Stimulated activated CD8-positive, alpha-beta memory T cell treated with anti-CD3 and anti-CD28 coated beads, Interleukin-7, amount 100 ng/mL, for 1 hour (primary cell): ENCODE data around the gene BHLHA9.
"Not testable (repeated sequence)": the region's sequence is repeated elsewhere in the genome, so short reads cannot be mapped to it uniquely, and the experiment has no call there.

Experiments used
- DNase-seq, 2 donors: peaks; one replicate each; pipeline ENCODE4 v3.0.0-alpha.2; 2020; ENCODE audit warnings: low read depth in 2 of 2

Gene BHLHA9

GRCh38 chr17:1300371-1300905, 30.2 kb downstream of the BHLHA9 start:
- no peak for DNase-seq

DNA sequence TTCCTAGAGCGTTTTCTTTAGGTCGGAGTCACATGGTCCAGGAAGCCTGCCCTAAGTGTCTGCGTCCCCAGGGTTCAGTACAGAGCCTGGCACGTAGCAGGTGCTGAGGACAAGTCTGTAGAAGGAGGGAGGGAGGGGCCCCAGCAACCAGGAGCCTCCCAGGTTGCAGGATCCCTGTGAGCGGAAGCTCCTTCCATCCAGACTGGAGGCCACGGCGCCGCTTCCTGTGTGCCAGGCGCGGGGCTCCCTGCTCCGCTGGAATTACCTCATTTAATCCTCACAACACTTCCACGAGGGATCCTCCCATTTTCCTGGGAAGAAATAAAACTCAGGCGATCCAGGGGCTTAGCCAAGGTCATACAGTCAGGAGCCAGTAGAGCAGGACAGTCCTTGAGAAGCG, 31.3 kb downstream of the BHLHA9 start:
- no peak for DNase-seq

- no peak for DNase-seq
Measured at GRCh38 chr17:1302761-1303160, 32.5 kb downstream of the BHLHA9 start.

DNA sequence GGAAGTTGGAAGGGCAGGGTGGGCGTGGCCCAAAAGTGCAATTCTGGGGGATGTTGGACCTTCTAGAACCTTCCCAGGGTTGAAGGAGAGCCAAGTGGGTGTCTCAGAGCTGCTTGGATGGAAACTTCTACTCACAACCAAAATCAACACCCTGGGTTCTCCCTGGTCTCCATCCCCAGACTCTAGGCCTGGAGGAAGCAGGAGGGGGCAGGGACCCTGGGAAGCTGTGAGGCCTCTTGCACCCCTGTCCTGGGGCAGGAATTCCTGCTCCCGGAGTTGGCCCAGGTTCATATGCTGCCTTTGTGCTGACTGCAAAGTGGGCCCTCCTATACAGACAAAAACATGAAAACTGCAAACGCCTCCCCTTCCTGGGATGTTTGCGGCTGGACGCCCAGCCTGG, 34.3 kb downstream of the BHLHA9 start:
- DNase-seq: no peak

GRCh38 chr17:1304962-1305563, 34.8 kb downstream of the BHLHA9 start:
- no peak for DNase-seq

- DNase-seq: not testable (repeated sequence)
Measured at GRCh38 chr17:1307829-1308228, 37.6 kb downstream of the BHLHA9 start.

GRCh38 chr17:1312261-1312870, 42.1 kb downstream of the BHLHA9 start:
- no peak for DNase-seq

- no peak for DNase-seq
Measured at GRCh38 chr17:1313270-1314005, 43.2 kb downstream of the BHLHA9 start.

DNA sequence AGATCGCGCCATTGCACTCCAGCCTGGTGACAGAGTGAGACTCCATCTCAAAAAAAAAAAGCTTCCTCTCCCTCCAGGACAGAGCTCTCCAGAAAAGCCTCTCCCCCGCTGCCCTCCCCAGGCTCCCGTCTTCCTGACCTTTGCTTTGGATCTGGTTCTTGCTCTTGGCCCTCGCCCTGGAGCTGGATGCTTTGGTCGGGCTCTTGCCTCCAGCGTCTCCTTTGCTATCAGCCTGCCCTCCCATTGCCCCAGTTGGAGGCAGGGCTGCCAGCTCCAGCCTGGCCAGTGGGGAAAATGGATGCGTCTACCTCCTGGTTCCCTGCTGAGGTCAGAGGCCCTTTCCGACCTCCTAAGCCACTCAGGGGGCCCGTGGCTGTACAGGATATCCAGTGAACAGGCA, 45.2 kb downstream of the BHLHA9 start:
- DNase-seq: no peak

DNA sequence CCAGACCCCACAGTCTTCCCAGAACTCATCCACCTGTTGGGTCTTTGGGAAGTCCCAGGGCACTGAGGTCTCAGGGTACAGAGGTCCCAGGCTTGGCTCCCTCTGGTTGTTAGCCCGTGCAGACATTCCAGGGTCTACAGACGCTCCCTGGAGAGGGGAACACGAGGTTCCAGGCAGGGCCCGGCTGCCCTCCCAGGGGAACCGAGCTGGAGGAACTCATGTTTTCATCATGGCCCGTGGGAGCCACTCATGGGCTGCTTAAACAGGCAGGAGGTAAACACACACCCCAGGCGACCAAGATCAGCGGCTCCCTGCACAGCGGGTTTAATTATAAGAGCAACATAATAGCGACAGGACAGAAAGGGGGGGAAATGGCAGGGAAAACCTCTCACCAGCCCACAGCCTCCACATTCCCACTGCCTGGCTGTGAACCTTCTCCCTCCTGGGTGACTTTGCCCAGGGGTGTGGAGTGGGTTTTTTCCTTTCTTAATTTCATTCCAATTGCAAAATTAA, 45.7 kb downstream of the BHLHA9 start:
- no peak for DNase-seq
